ENCODE measurements around the gene ATP9B.

DNA sequence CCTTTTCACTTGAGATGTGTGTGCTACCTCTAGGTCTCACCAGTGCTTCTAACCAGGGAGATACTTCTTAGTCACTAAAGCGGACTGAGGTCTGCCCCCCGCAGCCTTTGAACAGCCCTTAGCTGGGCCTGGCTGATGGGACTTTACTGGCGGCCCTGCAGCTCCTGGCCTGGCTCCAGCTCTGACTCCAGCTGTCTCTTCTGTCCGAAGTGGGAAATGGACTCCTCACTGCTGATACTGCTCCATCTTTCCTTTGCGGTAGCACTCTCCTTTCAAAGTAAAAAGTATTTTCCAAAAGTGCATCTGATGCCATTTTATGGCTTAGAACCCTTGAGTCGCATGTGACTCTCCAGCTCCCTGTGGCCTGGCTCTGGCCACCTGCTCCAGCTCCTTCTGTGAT lies 64.5 kb downstream of the ATP9B start:
- TF ChIP-seq, protein P1, sequence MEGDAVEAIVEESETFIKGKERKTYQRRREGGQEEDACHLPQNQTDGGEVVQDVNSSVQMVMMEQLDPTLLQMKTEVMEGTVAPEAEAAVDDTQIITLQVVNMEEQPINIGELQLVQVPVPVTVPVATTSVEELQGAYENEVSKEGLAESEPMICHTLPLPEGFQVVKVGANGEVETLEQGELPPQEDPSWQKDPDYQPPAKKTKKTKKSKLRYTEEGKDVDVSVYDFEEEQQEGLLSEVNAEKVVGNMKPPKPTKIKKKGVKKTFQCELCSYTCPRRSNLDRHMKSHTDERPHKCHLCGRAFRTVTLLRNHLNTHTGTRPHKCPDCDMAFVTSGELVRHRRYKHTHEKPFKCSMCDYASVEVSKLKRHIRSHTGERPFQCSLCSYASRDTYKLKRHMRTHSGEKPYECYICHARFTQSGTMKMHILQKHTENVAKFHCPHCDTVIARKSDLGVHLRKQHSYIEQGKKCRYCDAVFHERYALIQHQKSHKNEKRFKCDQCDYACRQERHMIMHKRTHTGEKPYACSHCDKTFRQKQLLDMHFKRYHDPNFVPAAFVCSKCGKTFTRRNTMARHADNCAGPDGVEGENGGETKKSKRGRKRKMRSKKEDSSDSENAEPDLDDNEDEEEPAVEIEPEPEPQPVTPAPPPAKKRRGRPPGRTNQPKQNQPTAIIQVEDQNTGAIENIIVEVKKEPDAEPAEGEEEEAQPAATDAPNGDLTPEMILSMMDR (IDR thresholded peaks at IDR 0.05) = no peak
- TF ChIP-seq POLR2AphosphoS5 (IDR thresholded peaks at IDR 0.05; ENCODE audit: low read depth, low read length) = no peak

Data from Panc1 (cell line).